ENCODE results near the gene TRIM26. TPM values are rescaled to one million over a fixed set of nuclear protein-coding genes. Genes with fewer than 3 reads are reported as not detected.

TRIM26 gene
- total RNA-seq, 1 experiment from 2014 or later = 44.8 TPM

DNA sequence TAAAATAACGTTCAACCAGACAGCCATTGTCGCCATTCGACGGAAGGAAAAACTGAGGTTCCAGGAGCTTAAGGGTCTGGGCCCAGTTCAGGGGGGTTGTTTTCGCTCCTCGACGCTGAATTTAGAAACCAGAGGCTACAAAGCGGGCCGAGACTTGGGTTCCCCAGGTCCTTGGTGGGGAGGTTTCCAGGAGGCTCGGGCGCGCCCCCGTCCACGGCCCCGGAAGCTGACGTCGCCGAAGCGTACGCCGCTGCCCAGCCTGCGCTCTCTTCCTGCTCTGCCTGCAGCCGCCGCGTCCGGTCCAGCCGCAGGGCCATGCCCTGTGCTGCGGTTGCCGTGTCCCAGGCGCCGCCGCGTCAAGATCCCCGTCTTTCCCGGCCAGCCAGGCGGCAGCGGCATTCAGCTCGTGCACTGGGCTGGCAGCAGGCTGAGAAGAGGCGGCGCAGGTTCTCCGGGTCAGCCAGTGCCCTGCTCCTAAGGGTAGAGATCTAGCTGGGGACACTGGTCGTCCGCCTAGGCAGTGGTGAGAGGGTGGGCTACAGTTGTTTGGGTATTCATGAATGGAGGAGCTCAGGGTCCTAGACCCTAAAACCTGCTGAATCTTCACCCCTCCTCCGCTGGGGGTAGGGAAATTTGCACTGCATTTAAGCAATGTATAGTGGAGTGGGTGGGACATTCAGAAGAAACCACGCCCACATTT, 901 bp upstream of the TRIM26 start:
- ChIA-PET CTCF (interaction anchor here (0.6 kb wide), 1 partner anchor 391 kb away, joined by 3 read pairs; no protein-coding TSS in a partner anchor), POLR2A (interaction anchor here (0.7 to 1.7 kb wide), 2 partner anchors 65 to 112 kb away, joined by 5 to 7 read pairs; no protein-coding TSS in a partner anchor)
- H3K9me3 ChIP-seq (ENCODE audit: control insufficient read depth, insufficient read depth, low read depth, low read length) = no peaks in the 10 kb centered on the region
- TSS peak; percentile 90 for BruUV-seq (replicated peaks)
- peak overlapping the region; percentile 98 for H3K27ac ChIP-seq (ENCODE audit: low read length)
- intact Hi-C loops (cut with micrococcal nuclease; ENCODE audit: unreplicated experiment) = no loop called here
- in situ Hi-C loops (cut with HindIII; ENCODE audit: low pct_unique_long_range_greater_than_20kb, low sequenced_read_pairs) = no loop called here
- H3K4me3 ChIP-seq (ENCODE audit: low read depth in 2 of 2, low read length in 2 of 2) = peak overlapping the region; percentile 80 to 95
- peak; percentile 36 for DNase-seq (ENCODE audit: low read depth, low spot score)
- no peaks in the 10 kb centered on the region for H3K27me3 ChIP-seq (ENCODE audit: control insufficient read depth, insufficient read depth, low read length)
- H3K36me3 ChIP-seq (ENCODE audit: control insufficient read depth, insufficient read depth, low read length) = no peaks in the 10 kb centered on the region; the same call in none of the 2 replicates
- peaks cover 23% of the 10 kb centered on the region for H3K4me1 ChIP-seq (ENCODE audit: control insufficient read depth, insufficient read depth, low read length)
- 0 out of 4 replicates have a peak, but pooled peaks of 1 of the 2 experiments have one; percentile 47 for TF ChIP-seq REST (IDR thresholded peaks at IDR 0.05; ENCODE audit: insufficient read depth in 1 of 2, low read depth in 2 of 2, low read length in 1 of 2)
- 0 out of 2 replicates have a peak, but pooled peaks have one; percentile 84 for TF ChIP-seq SIN3A (IDR thresholded peaks at IDR 0.05; ENCODE audit: borderline replicate concordance, insufficient read depth, low read depth, low read length)
- TF ChIP-seq POLR2AphosphoS5 (IDR thresholded peaks at IDR 0.05; ENCODE audit: low read depth, low read length) = peak; percentile 79
- TF ChIP-seq TCF7L2 (IDR thresholded peaks at IDR 0.05; ENCODE audit: low read depth, low read length) = no peak
- 0 out of 2 replicates have a peak, but pooled peaks have one; percentile 0 for TF ChIP-seq CTCF (IDR thresholded peaks at IDR 0.05)
- peak; percentile 91 for ATAC-seq

DNA sequence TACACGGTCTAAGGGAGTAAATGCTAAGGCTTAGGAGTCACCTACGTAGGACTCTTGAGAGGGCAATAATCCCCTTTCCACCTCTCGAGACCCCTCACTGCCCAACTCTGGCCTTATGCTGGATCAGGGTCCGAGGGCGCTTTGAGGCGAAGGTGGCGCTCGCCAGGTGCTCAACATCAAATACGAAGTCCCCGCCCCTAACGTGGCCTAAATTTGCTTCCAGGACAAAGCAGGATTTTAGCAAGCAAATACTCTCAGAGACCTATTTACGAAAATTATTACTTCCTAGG, 406 bp upstream of the TRIM26 start:
- peak; percentile 32 for DNase-seq (ENCODE audit: low read depth, low spot score)
- H3K27ac ChIP-seq (ENCODE audit: low read length) = peak overlapping the region; percentile 98
- POLR2A ChIA-PET = interaction anchor here (1.7 kb wide), 1 partner anchor 112 kb away, joined by 7 read pairs; no protein-coding TSS in a partner anchor
- TF ChIP-seq CTCF (IDR thresholded peaks at IDR 0.05) (no peak; the same call in 1 of the 2 replicates), POLR2AphosphoS5 (IDR thresholded peaks at IDR 0.05; ENCODE audit: low read depth, low read length) (no peak), SIN3A (IDR thresholded peaks at IDR 0.05; ENCODE audit: borderline replicate concordance, insufficient read depth, low read depth, low read length) (no peak), REST (IDR thresholded peaks at IDR 0.05; ENCODE audit: insufficient read depth in 1 of 2, low read depth in 2 of 2, low read length in 1 of 2) (no peak), TCF7L2 (IDR thresholded peaks at IDR 0.05; ENCODE audit: low read depth, low read length) (no peak)
- ATAC-seq = no peak
- BruUV-seq (replicated peaks) = no TSS peak
- H3K4me1 ChIP-seq (ENCODE audit: control insufficient read depth, insufficient read depth, low read length) = peaks cover 23% of the 10 kb centered on the region
- H3K36me3 ChIP-seq (ENCODE audit: control insufficient read depth, insufficient read depth, low read length) = no peaks in the 10 kb centered on the region; the same call in none of the 2 replicates
- H3K27me3 ChIP-seq (ENCODE audit: control insufficient read depth, insufficient read depth, low read length) = no peaks in the 10 kb centered on the region
- CTCF ChIA-PET = no interaction called here
- in situ Hi-C loops (cut with HindIII; ENCODE audit: low pct_unique_long_range_greater_than_20kb, low sequenced_read_pairs) (no loop called here), intact Hi-C loops (cut with micrococcal nuclease; ENCODE audit: unreplicated experiment) (no loop called here)
- no peaks in the 10 kb centered on the region for H3K9me3 ChIP-seq (ENCODE audit: control insufficient read depth, insufficient read depth, low read depth, low read length)
- peak overlapping the region; percentile 80 to 95 for H3K4me3 ChIP-seq (ENCODE audit: low read depth in 2 of 2, low read length in 2 of 2)

Data from Panc1 (cell line).